Measurements from ENCODE around the gene CHD9.
A peak's percentile ranks its signal among the peaks of the same experiment; 100 is the strongest.

CHD9 gene

GRCh38 chr16:53372992-53373871 lies 318.4 kb downstream of the CHD9 start:
- DNase-seq (ENCODE audit: low read depth in 2 of 2), result peak; percentile 65 to 66

- DNase-seq (ENCODE audit: low read depth in 2 of 2), result no peak
Observed at GRCh38 chr16:53374800-53375199, 320.0 kb downstream of the CHD9 start.

- DNase-seq (ENCODE audit: low read depth in 2 of 2), result no peak
Observed at GRCh38 chr16:53378138-53378537, 323.3 kb downstream of the CHD9 start.
